Epithelial cell of proximal tubule (primary cell): ENCODE results near the gene DPP10. TPM values are rescaled to one million over a fixed set of nuclear protein-coding genes. Genes with fewer than 3 reads are reported as not detected.

ENCODE experiments used
- DNase-seq: peaks from one replicate; pipeline ENCODE4 v3.0.0-alpha.2; 2011; ENCODE audit warnings: low read depth
- H3K4me3 ChIP-seq: 2 replicates; pipeline ENCODE4 v1.5.1; 2011; ENCODE audit warnings: low read depth, mild to moderate bottlenecking, low read length
- total RNA-seq: library from RNA; depleted of rRNA; stranded (reverse); fragments of >200 nt; gene quantifications from 2 replicates; pipeline ENCODE4 v1.2.3, GENCODE V29; 2015
- TF ChIP-seq, protein P1 (sequence below): conservative IDR thresholded peaks from 2 replicates; pipeline ENCODE4 v1.5.1; 2012; ENCODE audit warnings: low read depth, mild to moderate bottlenecking, low read length

Gene DPP10
- total RNA-seq, 1 donor from 2014 or later, result 0.06 TPM

DNA sequence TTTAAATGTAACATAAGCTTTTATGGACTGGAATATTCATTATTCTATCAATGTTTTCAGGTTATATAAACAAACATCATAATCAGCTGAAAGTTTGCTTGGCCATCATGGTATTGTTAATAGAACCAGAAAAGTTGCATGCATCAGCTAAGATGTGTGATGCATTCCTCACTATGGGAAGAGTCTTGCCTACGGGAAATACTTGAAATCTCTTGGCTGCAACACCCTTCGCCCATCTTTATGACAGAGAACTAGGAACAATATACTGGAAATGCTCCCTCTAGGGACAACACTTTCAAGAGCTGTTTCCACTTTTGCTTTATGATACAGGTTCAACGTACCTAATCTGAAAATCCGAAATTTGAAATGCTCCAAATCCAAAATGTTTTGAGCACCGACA lies 1390.8 kb downstream of the DPP10 start:
- TF ChIP-seq, protein P1, sequence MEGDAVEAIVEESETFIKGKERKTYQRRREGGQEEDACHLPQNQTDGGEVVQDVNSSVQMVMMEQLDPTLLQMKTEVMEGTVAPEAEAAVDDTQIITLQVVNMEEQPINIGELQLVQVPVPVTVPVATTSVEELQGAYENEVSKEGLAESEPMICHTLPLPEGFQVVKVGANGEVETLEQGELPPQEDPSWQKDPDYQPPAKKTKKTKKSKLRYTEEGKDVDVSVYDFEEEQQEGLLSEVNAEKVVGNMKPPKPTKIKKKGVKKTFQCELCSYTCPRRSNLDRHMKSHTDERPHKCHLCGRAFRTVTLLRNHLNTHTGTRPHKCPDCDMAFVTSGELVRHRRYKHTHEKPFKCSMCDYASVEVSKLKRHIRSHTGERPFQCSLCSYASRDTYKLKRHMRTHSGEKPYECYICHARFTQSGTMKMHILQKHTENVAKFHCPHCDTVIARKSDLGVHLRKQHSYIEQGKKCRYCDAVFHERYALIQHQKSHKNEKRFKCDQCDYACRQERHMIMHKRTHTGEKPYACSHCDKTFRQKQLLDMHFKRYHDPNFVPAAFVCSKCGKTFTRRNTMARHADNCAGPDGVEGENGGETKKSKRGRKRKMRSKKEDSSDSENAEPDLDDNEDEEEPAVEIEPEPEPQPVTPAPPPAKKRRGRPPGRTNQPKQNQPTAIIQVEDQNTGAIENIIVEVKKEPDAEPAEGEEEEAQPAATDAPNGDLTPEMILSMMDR, result no peak

DNA sequence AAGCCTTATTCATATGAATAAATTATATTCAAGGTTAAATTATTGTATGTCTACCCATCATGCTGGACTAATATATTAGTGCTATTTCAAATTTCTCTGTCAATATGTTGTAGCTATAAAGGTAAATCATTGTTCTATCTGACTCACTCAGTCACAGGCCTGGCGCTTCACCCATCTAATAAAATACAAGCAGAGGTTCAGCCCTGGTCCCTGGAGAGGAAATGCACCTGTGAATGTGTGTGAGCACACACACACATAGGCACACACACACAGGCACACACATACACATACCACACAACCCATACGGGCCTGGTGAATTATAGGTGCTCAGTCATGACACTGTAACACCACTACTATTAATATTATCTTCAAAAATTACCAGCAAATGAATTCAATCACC lies 1396.1 kb downstream of the DPP10 start:
- no peak for DNase-seq
- no peak overlapping the region for H3K4me3 ChIP-seq
- TF ChIP-seq, protein P1, result no peak

More for the DNA sequence above, 1390.8 kb downstream of the DPP10 start:
- no peak for DNase-seq
- H3K4me3 ChIP-seq, result no peak overlapping the region

DNA sequence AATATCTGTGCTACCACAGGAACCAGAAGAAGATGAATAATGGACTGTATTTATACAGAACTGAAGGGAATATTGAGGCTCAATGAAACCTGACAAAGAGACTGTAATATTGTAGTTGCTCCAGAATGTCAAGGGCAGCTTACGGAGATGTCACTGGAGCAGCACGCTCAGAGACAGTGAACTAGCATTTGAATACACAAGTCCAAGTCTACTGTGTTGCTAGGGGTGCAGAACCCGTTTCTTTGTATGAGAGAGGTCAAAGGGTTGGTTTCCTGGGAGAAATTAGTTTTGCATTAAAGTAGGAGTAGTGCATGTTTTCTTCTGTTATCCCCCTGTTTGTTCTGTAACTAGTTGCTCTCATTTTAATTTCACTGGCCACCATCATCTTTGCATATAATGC lies 1399.9 kb downstream of the DPP10 start:
- H3K4me3 ChIP-seq, result no peak overlapping the region
- TF ChIP-seq, protein P1, result no peak
- DNase-seq, result no peak

DNA sequence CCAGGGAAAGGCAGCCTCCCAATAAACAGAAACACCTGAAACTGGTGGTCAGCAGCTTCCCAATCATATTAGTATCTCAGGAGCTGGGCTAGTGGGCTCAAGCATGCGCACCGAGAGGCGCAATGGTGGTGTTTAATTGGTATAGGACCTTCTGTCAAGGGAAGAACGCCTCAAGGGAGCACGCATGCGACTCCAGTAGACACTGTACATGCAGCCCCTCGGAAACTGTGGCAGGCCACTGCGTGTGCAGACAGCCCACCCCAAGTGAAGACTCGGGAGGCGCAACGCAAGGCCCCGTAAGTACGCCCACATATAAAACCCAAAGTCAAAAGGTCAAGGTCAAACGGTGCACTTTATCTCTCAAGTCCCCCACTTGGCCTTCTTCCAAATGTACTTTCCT lies 1405.8 kb downstream of the DPP10 start:
- no peak overlapping the region for H3K4me3 ChIP-seq
- no peak for DNase-seq
- TF ChIP-seq, protein P1, result no peak

DNA sequence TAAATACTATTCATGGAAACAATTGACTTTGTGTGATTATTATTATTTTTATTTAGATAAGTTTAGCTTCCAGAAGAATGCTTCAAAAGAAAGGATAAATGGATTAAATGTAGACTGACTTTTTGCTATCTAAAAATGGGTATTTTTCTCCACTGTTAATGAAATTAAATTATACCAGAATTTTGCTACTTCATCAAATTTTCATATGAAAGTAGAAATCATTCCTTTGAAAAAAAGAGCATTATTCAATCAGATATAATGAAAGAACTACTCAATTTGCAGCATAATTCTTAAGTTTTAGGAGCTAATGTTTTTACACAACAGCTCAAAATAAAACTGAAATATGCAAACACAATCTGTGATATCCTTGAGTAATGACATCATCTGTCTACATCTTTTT lies 1424.6 kb downstream of the DPP10 start:
- DNase-seq, result no peak
- TF ChIP-seq, protein P1, result no peak
- no peak overlapping the region for H3K4me3 ChIP-seq

DNA sequence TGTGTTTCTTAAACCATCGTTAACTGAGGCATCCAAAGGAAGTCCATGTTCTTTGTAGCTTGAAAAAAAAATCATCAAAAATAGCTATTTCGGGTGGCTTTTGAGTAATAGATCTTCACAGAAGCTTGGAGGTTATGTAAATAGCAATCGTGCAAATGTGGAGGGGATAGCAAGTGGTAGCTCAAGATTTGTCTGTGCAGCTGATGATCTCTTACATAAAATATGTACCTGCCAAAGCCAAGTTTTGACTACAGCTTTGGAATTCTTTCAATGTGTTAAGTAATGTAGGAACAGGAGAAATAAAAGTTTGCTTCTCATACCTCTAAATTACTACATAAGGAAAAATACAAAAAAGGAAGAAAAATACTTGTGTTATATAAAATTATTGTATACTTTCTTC lies 1432.0 kb downstream of the DPP10 start:
- H3K4me3 ChIP-seq, result no peak overlapping the region
- TF ChIP-seq, protein P1, result no peak
- DNase-seq, result no peak

DNA sequence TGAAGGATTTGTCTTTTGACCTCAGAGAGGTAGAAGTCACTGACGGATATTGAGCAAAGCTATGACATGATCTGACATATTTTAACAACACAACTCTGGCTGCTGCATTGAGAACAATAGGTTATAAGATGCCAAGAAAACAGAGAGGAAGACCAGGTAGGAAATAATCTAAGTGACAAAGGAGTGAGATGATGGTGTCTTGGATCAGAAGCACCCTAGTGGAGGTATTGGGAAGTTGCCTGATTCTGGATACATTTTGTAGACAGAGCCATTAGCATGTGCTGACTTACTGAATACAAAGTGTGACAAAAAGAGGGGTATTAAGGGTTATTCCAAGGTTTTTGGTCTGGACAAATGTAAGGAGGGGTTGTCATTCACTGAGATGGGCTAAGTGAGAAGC lies 1438.1 kb downstream of the DPP10 start:
- no peak for DNase-seq
- H3K4me3 ChIP-seq, result no peak overlapping the region
- TF ChIP-seq, protein P1, result peak; percentile 5
